ENCODE data around the gene KLHL35.
"Not testable (repeated sequence)": the region's sequence is repeated elsewhere in the genome, so short reads cannot be mapped to it uniquely, and the experiment has no call there.

The KLHL35 gene

GRCh38 chr11:75422248-75423231 lies 10.5 kb downstream of the KLHL35 start:
- no peak for DNase-seq

GRCh38 chr11:75421902-75422247 lies 11.1 kb downstream of the KLHL35 start:
- no peak for DNase-seq

GRCh38 chr11:75421035-75421602 lies 11.9 kb downstream of the KLHL35 start:
- DNase-seq: no peak

GRCh38 chr11:75420224-75421034 lies 12.6 kb downstream of the KLHL35 start:
- DNase-seq: no peak

- no peak for DNase-seq
These were observed 19.1 kb downstream of the KLHL35 start for GRCh38 chr11:75413864-75414263.

- DNase-seq: not testable (repeated sequence)
These were observed 19.9 kb downstream of the KLHL35 start for GRCh38 chr11:75413146-75413545.

- DNase-seq: not testable (repeated sequence)
These were observed 23.0 kb downstream of the KLHL35 start for GRCh38 chr11:75409971-75410370.

GRCh38 chr11:75408957-75409219 lies 24.1 kb downstream of the KLHL35 start:
- DNase-seq: no peak

- DNase-seq: no peak
These were observed 26.6 kb downstream of the KLHL35 start for GRCh38 chr11:75406338-75406777.

- DNase-seq: no peak
These were observed 28.9 kb downstream of the KLHL35 start for GRCh38 chr11:75403983-75404658.

- no peak for DNase-seq
These were observed 30.0 kb downstream of the KLHL35 start for GRCh38 chr11:75403037-75403436.

GRCh38 chr11:75402002-75402773 lies 30.8 kb downstream of the KLHL35 start:
- no peak for DNase-seq

GRCh38 chr11:75400146-75400865 lies 32.7 kb downstream of the KLHL35 start:
- no peak for DNase-seq

- peak; percentile 71 to 79 for DNase-seq
These were observed 33.5 kb downstream of the KLHL35 start, which contains the start of gene RPS3 for GRCh38 chr11:75399344-75400145. Gene RPS3, plus strand, starts transcription at chr11:75399518. Its CDS starts 30 bp downstream, at chr11:75399548.

GRCh38 chr11:75398906-75399305 lies 34.1 kb downstream of the KLHL35 start:
- DNase-seq: no peak

GRCh38 chr11:75394085-75394840 lies 38.7 kb downstream of the KLHL35 start:
- DNase-seq: no peak

- no peak for DNase-seq
These were observed 43.1 kb downstream of the KLHL35 start for GRCh38 chr11:75389925-75390324.

GRCh38 chr11:75389276-75389605 lies 43.8 kb downstream of the KLHL35 start:
- DNase-seq: no peak

GRCh38 chr11:75388386-75389275 lies 44.4 kb downstream of the KLHL35 start:
- DNase-seq: peak; percentile 58 to 82

Measured in NCI-H187 (cell line).